ENCODE measurements around the gene VHLL.

- TF ChIP-seq CTCF (IDR thresholded peaks at IDR 0.05), result no peak
- no peak for TF ChIP-seq POLR2A (IDR thresholded peaks at IDR 0.05)
These were observed 30.8 kb downstream of the VHLL start for GRCh38 chr1:156268336-156268735.

All from lower leg skin (tissue), 3 donors.